ENCODE data around the gene RICTOR. TPM values are rescaled to one million over a fixed set of nuclear protein-coding genes. Genes with fewer than 3 reads are reported as not detected.

RICTOR gene
- total RNA-seq, 4 donors from 2014 or later: 24.0 to 46.1 (median 31.9) TPM

- H3K27me3 ChIP-seq: no peaks in the 10 kb centered on the region
- no peaks in the 10 kb centered on the region for H3K4me1 ChIP-seq
- H3K27ac ChIP-seq: no peak overlapping the region
- no peak overlapping the region for H3K4me3 ChIP-seq
- no peaks in the 10 kb centered on the region for H3K9me3 ChIP-seq
- no peak for ATAC-seq
- peaks cover 0 to 37% of the 10 kb centered on the region in 2 donors for H3K36me3 ChIP-seq
- TF ChIP-seq POLR2AphosphoS5 (IDR thresholded peaks at IDR 0.05): no peak
- no peak for TF ChIP-seq EP300 (IDR thresholded peaks at IDR 0.05)
- no peak for TF ChIP-seq POLR2A (IDR thresholded peaks at IDR 0.05)
- TF ChIP-seq CTCF (IDR thresholded peaks at IDR 0.05): no peak
Measured at GRCh38 chr5:38978036-38978435, 96.2 kb downstream of the RICTOR start.

DNA sequence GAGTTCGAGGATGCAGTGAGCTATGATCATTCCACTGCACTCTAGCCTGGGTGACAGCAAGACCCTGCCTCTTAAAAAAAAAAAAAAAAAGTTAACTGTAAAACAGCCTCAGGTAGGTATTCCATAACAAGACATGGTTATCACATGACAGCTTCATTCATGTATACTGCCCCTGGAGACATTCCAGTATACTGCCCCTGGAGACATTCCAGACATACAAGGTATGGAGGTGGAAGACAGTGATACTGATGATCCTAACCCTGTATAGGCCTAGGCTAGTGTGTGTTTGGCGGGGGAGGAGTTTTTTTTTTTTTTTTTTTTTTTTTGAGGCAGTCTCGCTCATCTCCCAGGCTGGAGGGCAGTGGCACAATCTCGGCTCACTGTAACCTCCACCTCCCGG is 105.5 kb downstream of the RICTOR start:
- Histone ChIP-seq H3K27ac (no peak overlapping the region), H3K4me1 (no peaks in the 10 kb centered on the region), H3K4me3 (no peak overlapping the region), H3K27me3 (no peaks in the 10 kb centered on the region), H3K9me3 (no peaks in the 10 kb centered on the region), H3K36me3 (peaks cover 0 to 70% of the 10 kb centered on the region in 2 donors)
- 97 to 100% methylated on average over 2 to 4 of the region's 5 CpGs for WGBS, 2 donors (ENCODE audit: low coverage in 1 of 2)
- ATAC-seq: no peak
- TF ChIP-seq POLR2A (IDR thresholded peaks at IDR 0.05) (no peak), POLR2AphosphoS5 (IDR thresholded peaks at IDR 0.05) (no peak), EP300 (IDR thresholded peaks at IDR 0.05) (no peak), CTCF (IDR thresholded peaks at IDR 0.05) (no peak)

GRCh38 chr5:38961691-38962090 is 112.5 kb downstream of the RICTOR start:
- no peak for ATAC-seq

DNA sequence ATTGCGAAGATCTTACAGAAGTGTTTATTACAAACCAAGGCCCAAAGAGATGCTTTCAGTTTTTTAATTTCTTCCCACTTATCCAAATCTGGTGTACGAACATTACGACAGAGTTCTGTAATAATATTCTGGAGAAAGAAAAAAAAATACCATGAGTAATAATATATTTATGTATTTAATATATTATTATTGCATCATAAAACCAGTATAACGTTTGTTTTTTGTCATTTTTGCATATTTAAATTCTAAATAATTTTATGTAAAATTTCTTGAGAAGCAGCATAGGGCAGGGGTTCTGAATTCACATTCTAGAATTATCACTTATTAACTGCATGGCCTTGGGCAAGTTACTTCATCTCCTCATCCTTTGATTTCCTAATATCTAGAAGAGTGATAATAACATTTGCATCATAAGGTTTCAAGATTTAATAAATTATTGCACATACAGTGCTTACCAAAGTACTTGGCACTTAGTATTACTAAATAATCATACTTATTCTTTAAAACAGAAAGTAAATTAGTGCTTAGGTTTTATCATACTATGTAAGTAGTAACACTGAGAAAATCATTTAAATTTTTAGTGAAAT is 120.7 kb downstream of the RICTOR start:
- no peaks in the 10 kb centered on the region for H3K27me3 ChIP-seq
- peaks cover 0 to 17% (median 0%) of the 10 kb centered on the region in 3 donors for H3K4me1 ChIP-seq
- peak overlapping the region in 1 of 4 donors; percentile 32 for H3K27ac ChIP-seq
- TF ChIP-seq EP300 (IDR thresholded peaks at IDR 0.05) (no peak), POLR2AphosphoS5 (IDR thresholded peaks at IDR 0.05) (no peak), POLR2A (IDR thresholded peaks at IDR 0.05) (no peak), CTCF (IDR thresholded peaks at IDR 0.05) (no peak)
- no peak for ATAC-seq
- no peak overlapping the region for H3K4me3 ChIP-seq
- WGBS, 2 donors (ENCODE audit: low coverage in 1 of 2): 82 to 85% methylated on average over 4 of the region's 4 CpGs
- no peaks in the 10 kb centered on the region for H3K9me3 ChIP-seq
- H3K36me3 ChIP-seq: peaks cover 10 to 91% of the 10 kb centered on the region in 2 donors

More at GRCh38 chr5:38961691-38962090, 112.5 kb downstream of the RICTOR start:
- no peak for TF ChIP-seq POLR2AphosphoS5 (IDR thresholded peaks at IDR 0.05)
- TF ChIP-seq CTCF (IDR thresholded peaks at IDR 0.05): no peak
- no peak for TF ChIP-seq EP300 (IDR thresholded peaks at IDR 0.05)
- no peak for TF ChIP-seq POLR2A (IDR thresholded peaks at IDR 0.05)
- H3K4me1 ChIP-seq: no peaks in the 10 kb centered on the region
- H3K4me3 ChIP-seq: no peak overlapping the region
- WGBS, 2 donors (ENCODE audit: low coverage in 1 of 2): 49 to 78% methylated on average over 2 of the region's 2 CpGs
- no peaks in the 10 kb centered on the region for H3K9me3 ChIP-seq
- H3K27me3 ChIP-seq: no peaks in the 10 kb centered on the region
- H3K36me3 ChIP-seq: peaks cover 6 to 85% of the 10 kb centered on the region in 2 donors
- no peak overlapping the region for H3K27ac ChIP-seq

DNA sequence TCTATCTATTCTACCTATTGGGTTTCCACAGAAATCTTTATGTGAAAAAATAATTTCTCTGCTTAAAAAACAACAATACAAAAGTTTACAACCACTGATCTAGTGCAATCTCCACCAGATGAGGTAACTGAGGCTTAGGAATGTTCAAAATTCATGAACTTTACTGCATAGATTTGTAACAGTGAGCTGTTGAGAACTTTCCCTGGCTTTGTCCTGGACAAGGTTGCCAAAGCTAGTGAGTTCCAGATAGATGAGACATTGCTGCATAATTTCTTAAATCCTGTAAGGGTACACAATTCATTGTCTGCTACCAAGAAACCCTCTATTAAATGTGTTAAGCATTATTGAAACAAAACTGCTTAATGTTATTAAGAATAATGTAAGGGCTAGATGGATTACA is 125.7 kb downstream of the RICTOR start:
- Histone ChIP-seq H3K27ac (no peak overlapping the region), H3K27me3 (no peaks in the 10 kb centered on the region), H3K4me3 (no peak overlapping the region), H3K4me1 (peaks cover 0 to 17% (median 0%) of the 10 kb centered on the region in 3 donors), H3K9me3 (no peaks in the 10 kb centered on the region), H3K36me3 (peaks cover 10 to 91% of the 10 kb centered on the region in 2 donors)
- ATAC-seq: peak; percentile 50
- no peak for TF ChIP-seq POLR2A (IDR thresholded peaks at IDR 0.05)
- no peak for TF ChIP-seq POLR2AphosphoS5 (IDR thresholded peaks at IDR 0.05)
- no peak for TF ChIP-seq EP300 (IDR thresholded peaks at IDR 0.05)
- TF ChIP-seq CTCF (IDR thresholded peaks at IDR 0.05): no peak
